ENCODE data around the gene DCTN3.

GRCh38 chr9:34606905-34607304 is 13.4 kb downstream of the DCTN3 start:
- no peak for TF ChIP-seq CTCF (IDR thresholded peaks at IDR 0.05)
- no peak for TF ChIP-seq POLR2A (IDR thresholded peaks at IDR 0.05)
